ENCODE measurements around the gene GMFB. TPM values are rescaled to one million over a fixed set of nuclear protein-coding genes. Genes with fewer than 3 reads are reported as not detected.
A peak's percentile ranks its signal among the peaks of the same experiment; 100 is the strongest.

Gene GMFB
- total RNA-seq, 1 experiment from 2014 or later = 79.2 TPM

GRCh38 chr14:54470701-54471100, 18.1 kb downstream of the GMFB start:
- no peak for DNase-seq
- Histone ChIP-seq H3K4ac (ENCODE audit: low read depth, low read length) (no peak overlapping the region), H3K9ac (ENCODE audit: extremely low read depth, insufficient read length, low read length) (no peak overlapping the region), H3K79me2 (ENCODE audit: insufficient read depth, low read length) (no peaks in the 10 kb centered on the region), H2BK15ac (ENCODE audit: low read depth, low read length) (no peak overlapping the region), H4K5ac (ENCODE audit: insufficient read length, low read depth, low read length) (no peak overlapping the region), H2BK12ac (ENCODE audit: insufficient read length, low read depth, low read length) (no peak overlapping the region), H3T11ph (ENCODE audit: low read length) (no peak overlapping the region), H3K9me3 (ENCODE audit: control insufficient read depth, low read depth, low read length) (no peaks in the 10 kb centered on the region), H4K20me1 (ENCODE audit: control insufficient read depth, insufficient read depth, insufficient read length) (no peaks in the 10 kb centered on the region), H3K4me1 (ENCODE audit: insufficient read depth, low read length) (no peaks in the 10 kb centered on the region), H3K27me3 (ENCODE audit: insufficient read depth, low read length) (no peaks in the 10 kb centered on the region), H2BK5ac (ENCODE audit: insufficient read length, low read length) (no peak overlapping the region), H4K8ac (replicated peaks; ENCODE audit: insufficient read length, low read depth, low read length) (no peak overlapping the region), H2AFZ (ENCODE audit: low read length) (no peak overlapping the region), H3K27ac (ENCODE audit: insufficient read length, low read depth, low read length) (no peak overlapping the region), H3K56ac (ENCODE audit: insufficient read length, low read depth, low read length) (no peak overlapping the region), H3K18ac (ENCODE audit: insufficient read length, low read depth, low read length) (no peak overlapping the region), H2BK120ac (ENCODE audit: low read depth, low read length, poor library complexity, severe bottlenecking) (no peak overlapping the region), H3K23me2 (ENCODE audit: insufficient read length, low read depth, low read length, poor library complexity, severe bottlenecking) (no peaks in the 10 kb centered on the region), H4K91ac (ENCODE audit: insufficient read length, low read depth, low read length) (no peak overlapping the region), H3K4me2 (ENCODE audit: insufficient read depth, insufficient read length, low read length) (no peak overlapping the region), H2BK20ac (ENCODE audit: low read depth, low read length, poor library complexity, severe bottlenecking) (no peak overlapping the region), H3K79me1 (ENCODE audit: insufficient read depth, low read depth, low read length, poor library complexity, severe bottlenecking) (no peaks in the 10 kb centered on the region), H3K14ac (ENCODE audit: insufficient read depth, low read length) (no peak overlapping the region), H2AK5ac (ENCODE audit: insufficient read length, low read length) (no peak overlapping the region), H3K23ac (ENCODE audit: insufficient read length, low read depth, low read length) (no peak overlapping the region)
- H3K36me3 Mint-ChIP-seq (ENCODE audit: insufficient read depth in 1 of 3, low read depth in 3 of 3) = peaks cover 13 to 19% (median 18%) of the 10 kb centered on the region in 3 experiments
- H3K27ac Mint-ChIP-seq = peak overlapping the region in 1 of 3 experiments; percentile 42; a peak in 1 of 7 replicates
- peaks cover 16 to 19% of the 10 kb centered on the region in 2 experiments for H3K4me1 Mint-ChIP-seq
- peaks cover 12 to 16% of the 10 kb centered on the region in 2 experiments for H3K9me3 Mint-ChIP-seq
- H3K4me3 Mint-ChIP-seq = no peak overlapping the region
- WGBS (ENCODE audit: extremely low coverage, insufficient read length, low lambda C conversion rate) = no CpG with 5 or more reads among the region's 4 CpGs
- H3K27me3 Mint-ChIP-seq (ENCODE audit: low read depth) = peaks cover 2% of the 10 kb centered on the region; the same call in 1 of the 2 replicates
- no peak for TF ChIP-seq CTCF (conservative IDR thresholded peaks at IDR 0.05)
